Transverse colon (tissue), 4 donors: ENCODE measurements around the gene C1orf174. TPM values are rescaled to one million over a fixed set of nuclear protein-coding genes. Genes with fewer than 3 reads are reported as not detected.

Experiments
- DNase-seq: peaks from one replicate; pipeline ENCODE4 v3.0.0-alpha.2; 2019
- H3K27ac ChIP-seq, 4 donors: fragments of 200-600 bp; sonication (generic); 2 replicates each; pipeline ENCODE4 v1.5.1; 2016 to 2018; ENCODE audit warnings: inconsistent platforms in 4 of 4
- H3K27me3 ChIP-seq: fragments of 200-600 bp; sonication (generic); 2 replicates; pipeline ENCODE4 v1.5.1; 2017; ENCODE audit warnings: inconsistent platforms
- H3K36me3 ChIP-seq, 4 donors: fragments of 200-600 bp; sonication (generic); 2 replicates each; pipeline ENCODE4 v1.5.1; 2017 to 2019; ENCODE audit warnings: inconsistent platforms in 4 of 4
- H3K4me1 ChIP-seq, 4 donors: fragments of 200-600 bp; sonication (generic); 2 replicates each; pipeline ENCODE4 v1.5.1; 2017 to 2020; ENCODE audit warnings: inconsistent platforms in 4 of 4
- H3K4me3 ChIP-seq, 4 donors: fragments of 200-600 bp; sonication (generic); 1 replicate in 1 of 4; 2 replicates in 3 of 4; pipeline versions ENCODE4 v1.5.1 to v1.6.1; 2017 to 2019; ENCODE audit warnings: inconsistent platforms in 4 of 4
- H3K9me3 ChIP-seq, 2 donors: fragments of 200-600 bp; sonication (generic); 2 replicates each; pipeline ENCODE4 v1.5.1; 2017 to 2019; ENCODE audit warnings: inconsistent platforms in 2 of 2
- EP300 ChIP-seq: sonication (generic); formaldehyde crosslinking; IDR thresholded peaks from one replicate; pipeline ENCODE4 v1.6.1; 2017; ENCODE audit warnings: antibody characterized with exemption, low read depth
- POLR2A ChIP-seq: fragments of 450-650 bp; IDR thresholded peaks from one replicate; pipeline ENCODE4 v1.6.1; 2016; ENCODE audit warnings: antibody characterized with exemption, mild to moderate bottlenecking, moderate library complexity
- POLR2AphosphoS5 ChIP-seq, 3 donors: sonication (generic); formaldehyde crosslinking; IDR thresholded peaks; one replicate each; pipeline ENCODE4 v1.6.1; 2016; ENCODE audit warnings: antibody characterized with exemption in 3 of 3
- WGBS, 2 donors: methylation state at CpG; one replicate each; pipeline ENCODE4 v1.1.5; 2018; ENCODE audit warnings: low coverage in 1 of 2; 5-methylcytosine and 5-hydroxymethylcytosine counted together
- in situ Hi-C, 4 donors: fragments of 200-750 bp; cut with MboI; loops; one replicate each; pipeline versions ENCODE4 v1.15.0 to v1.15.1; 2017; ENCODE audit warnings: low sequenced_read_pairs in 3 of 4, low pct_ligation_motif_present in 1 of 4, low pct_unique_long_range_greater_than_20kb in 1 of 4
- intact Hi-C: fragments of 100-400 bp; cut with DNase I; formaldehyde crosslinking; loops from one replicate; pipeline ENCODE4 v1.15.1; 2023; ENCODE audit warnings: low total_unique reads
- total RNA-seq, 4 donors: library from RNA; depleted of rRNA; stranded (reverse); fragments of >200 nt; gene quantifications; one replicate each; pipeline ENCODE4 v1.1.0, GENCODE V29; 2016
- TF ChIP-seq, protein P1 (sequence below), 5 experiments: fragments of 200-600 bp in 3 of 5; fragments of 450-650 bp in 2 of 5; sonication (generic) in 3 of 5; IDR thresholded peaks; 1 replicate in 2 of 5; 2 replicates in 3 of 5; pipeline ENCODE4 v1.5.1; 2016 to 2017; ENCODE audit warnings: antibody characterized with exemption in 5 of 5, inconsistent platforms in 3 of 5, mild to moderate bottlenecking in 2 of 5, moderate library complexity in 1 of 5

The C1orf174 gene
- total RNA-seq, 4 donors from 2014 or later = 23.5 to 45.4 (median 36.6) TPM

DNA sequence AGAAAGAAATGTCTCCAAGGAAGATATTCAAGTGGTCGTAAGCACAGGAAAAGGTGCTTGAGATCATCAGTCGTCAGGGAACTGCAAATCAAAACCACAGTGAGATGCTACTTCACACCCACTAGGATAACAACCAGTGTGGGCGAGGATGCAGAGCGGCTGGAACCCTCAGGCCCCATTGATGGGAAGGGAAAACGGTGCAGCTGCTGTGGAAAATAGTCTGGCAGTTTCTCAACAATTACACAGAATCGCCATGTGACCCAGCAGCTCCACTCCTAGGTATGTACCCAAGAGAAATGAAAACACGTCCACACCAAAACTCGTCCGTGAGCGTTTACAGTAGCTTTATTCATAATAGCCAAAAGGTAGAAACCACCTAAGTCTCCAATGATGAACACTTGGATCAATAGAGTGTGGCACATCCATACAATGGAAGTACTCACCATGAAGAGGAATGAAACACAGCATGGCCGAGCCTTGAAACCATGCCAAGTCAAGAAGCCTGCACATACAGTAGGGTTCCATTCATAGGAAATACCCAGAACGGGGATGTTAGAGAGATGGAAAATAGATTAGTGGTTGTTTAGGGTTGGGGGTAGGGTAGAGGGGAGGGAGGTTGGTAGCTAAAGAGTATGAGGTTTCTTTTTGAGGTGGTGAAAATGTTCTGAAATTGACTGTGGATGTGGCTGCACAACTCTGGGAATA is 36.7 kb downstream of the C1orf174 start:
- in situ Hi-C loops (no loop called here), intact Hi-C loops (no loop called here)
- no peak for DNase-seq
- Histone ChIP-seq H3K36me3 (no peaks in the 10 kb centered on the region), H3K9me3 (no peaks in the 10 kb centered on the region), H3K4me3 (no peak overlapping the region), H3K27me3 (no peaks in the 10 kb centered on the region), H3K4me1 (peaks cover under 1 to 5% (median 3%) of the 10 kb centered on the region in 4 donors), H3K27ac (no peak overlapping the region)
- no peak for TF ChIP-seq EP300
- TF ChIP-seq POLR2AphosphoS5 (IDR thresholded peaks at IDR 0.05) = no peak
- no peak for TF ChIP-seq POLR2A
- TF ChIP-seq, protein P1, sequence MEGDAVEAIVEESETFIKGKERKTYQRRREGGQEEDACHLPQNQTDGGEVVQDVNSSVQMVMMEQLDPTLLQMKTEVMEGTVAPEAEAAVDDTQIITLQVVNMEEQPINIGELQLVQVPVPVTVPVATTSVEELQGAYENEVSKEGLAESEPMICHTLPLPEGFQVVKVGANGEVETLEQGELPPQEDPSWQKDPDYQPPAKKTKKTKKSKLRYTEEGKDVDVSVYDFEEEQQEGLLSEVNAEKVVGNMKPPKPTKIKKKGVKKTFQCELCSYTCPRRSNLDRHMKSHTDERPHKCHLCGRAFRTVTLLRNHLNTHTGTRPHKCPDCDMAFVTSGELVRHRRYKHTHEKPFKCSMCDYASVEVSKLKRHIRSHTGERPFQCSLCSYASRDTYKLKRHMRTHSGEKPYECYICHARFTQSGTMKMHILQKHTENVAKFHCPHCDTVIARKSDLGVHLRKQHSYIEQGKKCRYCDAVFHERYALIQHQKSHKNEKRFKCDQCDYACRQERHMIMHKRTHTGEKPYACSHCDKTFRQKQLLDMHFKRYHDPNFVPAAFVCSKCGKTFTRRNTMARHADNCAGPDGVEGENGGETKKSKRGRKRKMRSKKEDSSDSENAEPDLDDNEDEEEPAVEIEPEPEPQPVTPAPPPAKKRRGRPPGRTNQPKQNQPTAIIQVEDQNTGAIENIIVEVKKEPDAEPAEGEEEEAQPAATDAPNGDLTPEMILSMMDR (IDR thresholded peaks at IDR 0.05) = no peak
- WGBS, 2 donors = 79 to 84% methylated on average over 6 to 12 of the region's 12 CpGs

DNA sequence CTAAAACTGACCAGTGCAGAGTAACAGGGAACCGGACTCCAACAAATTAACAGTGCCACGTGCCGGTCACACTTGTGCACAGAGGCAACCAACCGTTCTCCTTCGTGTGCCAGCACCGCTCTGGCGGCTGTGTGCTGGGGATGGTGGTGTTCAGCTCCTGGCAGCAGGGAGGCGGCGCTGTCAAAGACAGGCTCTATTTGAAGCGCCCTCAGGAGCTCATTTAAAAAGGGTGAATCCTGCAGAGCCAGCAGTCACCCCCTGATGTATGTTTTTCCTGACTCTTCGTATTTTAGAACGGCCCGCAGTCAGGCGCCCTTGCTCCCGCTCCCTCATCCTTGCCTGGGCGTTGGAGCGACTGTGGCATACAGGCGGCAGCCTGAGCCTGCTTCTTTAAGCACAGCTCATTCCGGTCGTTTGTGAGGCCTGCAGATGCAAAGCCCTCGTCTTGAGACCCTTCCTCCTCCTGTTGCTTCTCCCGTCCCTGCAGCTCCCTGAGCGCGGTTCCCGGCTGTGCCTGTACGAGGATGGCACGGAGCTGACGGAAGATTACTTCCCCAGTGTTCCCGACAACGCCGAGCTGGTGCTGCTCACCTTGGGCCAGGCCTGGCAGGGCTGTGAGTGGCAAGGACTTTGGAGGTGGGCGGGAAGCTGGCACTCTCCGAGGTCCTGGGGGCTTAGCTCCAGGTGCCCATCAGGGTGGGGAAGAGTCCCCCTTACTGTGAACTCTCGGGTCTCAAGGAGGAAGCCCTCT is 41.7 kb downstream of the C1orf174 start:
- Histone ChIP-seq H3K27ac (peak overlapping the region in 3 of 4 donors; percentile 78 to 88 (median 87)), H3K36me3 (no peaks in the 10 kb centered on the region), H3K27me3 (no peaks in the 10 kb centered on the region), H3K9me3 (no peaks in the 10 kb centered on the region), H3K4me3 (peak overlapping the region in 3 of 4 donors; percentile 68 to 91 (median 81)), H3K4me1 (peaks cover 14 to 27% (median 23%) of the 10 kb centered on the region in 4 donors)
- DNase-seq = peak; percentile 22
- no peak for TF ChIP-seq POLR2A
- TF ChIP-seq POLR2AphosphoS5 (IDR thresholded peaks at IDR 0.05) = no peak
- TF ChIP-seq, protein P1 (IDR thresholded peaks at IDR 0.05) = no peak
- no peak for TF ChIP-seq EP300
- intact Hi-C loops = no loop called here
- in situ Hi-C loops = no loop called here
- WGBS, 2 donors = 57 to 77% methylated on average over 4 to 32 of the region's 34 CpGs

DNA sequence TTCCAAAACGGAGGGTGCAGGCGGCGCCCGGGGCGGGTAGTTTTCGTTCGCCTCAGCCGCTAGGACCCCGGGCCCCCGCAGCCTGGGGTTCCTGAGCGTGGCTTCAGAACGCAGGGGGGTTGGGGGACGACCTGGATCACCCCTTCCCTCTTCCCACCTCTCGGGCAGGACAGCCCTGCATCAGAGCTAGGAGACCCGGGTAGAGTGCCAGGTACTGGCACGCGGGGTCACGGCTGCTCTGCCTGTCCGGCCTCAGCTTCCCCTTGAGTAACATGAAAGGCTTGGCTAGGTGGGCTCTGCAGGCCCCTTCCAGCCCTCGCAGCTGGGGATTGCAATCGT is 42.3 kb downstream of the C1orf174 start:
- H3K27me3 ChIP-seq = no peaks in the 10 kb centered on the region

More for the DNA sequence above, 42.3 kb downstream of the C1orf174 start:
- no peak for DNase-seq
- in situ Hi-C loops (no loop called here), intact Hi-C loops (no loop called here)
- H3K4me3 ChIP-seq = peak overlapping the region; percentile 68 to 91 (median 85)
- TF ChIP-seq POLR2A = no peak
- TF ChIP-seq POLR2AphosphoS5 (IDR thresholded peaks at IDR 0.05) = no peak
- TF ChIP-seq EP300 = no peak
- TF ChIP-seq, protein P1 (IDR thresholded peaks at IDR 0.05) = no peak
- H3K36me3 ChIP-seq = no peaks in the 10 kb centered on the region
- 5% methylated on average over 21 of the region's 21 CpGs; no CpG with 5 or more reads in 1 of the 2 donors for WGBS, 2 donors
- H3K4me1 ChIP-seq = peaks cover 14 to 27% (median 23%) of the 10 kb centered on the region in 4 donors
- no peaks in the 10 kb centered on the region for H3K9me3 ChIP-seq
- H3K27ac ChIP-seq = peak overlapping the region; percentile 78 to 88 (median 83)
